AG09309 (cell line): Measurements from ENCODE around the gene PDLIM4.

Experiments used
- DNase-seq: peaks from one replicate; pipeline ENCODE4 v3.0.0-alpha.2; 2010; ENCODE audit warnings: low read depth
- H3K4me3 ChIP-seq: 2 replicates; pipeline ENCODE4 v1.5.1; 2011; ENCODE audit warnings: mild to moderate bottlenecking, low read depth, low read length, moderate library complexity; ENCODE audit not compliant: control insufficient read depth
- TF ChIP-seq, protein P1 (sequence below): IDR thresholded peaks from 2 replicates; pipeline ENCODE4 v1.5.1; 2011; ENCODE audit warnings: mild to moderate bottlenecking, low read depth, low read length, inconsistent platforms; ENCODE audit not compliant: insufficient read depth, control insufficient read depth; ENCODE audit errors: missing control alignments

PDLIM4 gene

DNA sequence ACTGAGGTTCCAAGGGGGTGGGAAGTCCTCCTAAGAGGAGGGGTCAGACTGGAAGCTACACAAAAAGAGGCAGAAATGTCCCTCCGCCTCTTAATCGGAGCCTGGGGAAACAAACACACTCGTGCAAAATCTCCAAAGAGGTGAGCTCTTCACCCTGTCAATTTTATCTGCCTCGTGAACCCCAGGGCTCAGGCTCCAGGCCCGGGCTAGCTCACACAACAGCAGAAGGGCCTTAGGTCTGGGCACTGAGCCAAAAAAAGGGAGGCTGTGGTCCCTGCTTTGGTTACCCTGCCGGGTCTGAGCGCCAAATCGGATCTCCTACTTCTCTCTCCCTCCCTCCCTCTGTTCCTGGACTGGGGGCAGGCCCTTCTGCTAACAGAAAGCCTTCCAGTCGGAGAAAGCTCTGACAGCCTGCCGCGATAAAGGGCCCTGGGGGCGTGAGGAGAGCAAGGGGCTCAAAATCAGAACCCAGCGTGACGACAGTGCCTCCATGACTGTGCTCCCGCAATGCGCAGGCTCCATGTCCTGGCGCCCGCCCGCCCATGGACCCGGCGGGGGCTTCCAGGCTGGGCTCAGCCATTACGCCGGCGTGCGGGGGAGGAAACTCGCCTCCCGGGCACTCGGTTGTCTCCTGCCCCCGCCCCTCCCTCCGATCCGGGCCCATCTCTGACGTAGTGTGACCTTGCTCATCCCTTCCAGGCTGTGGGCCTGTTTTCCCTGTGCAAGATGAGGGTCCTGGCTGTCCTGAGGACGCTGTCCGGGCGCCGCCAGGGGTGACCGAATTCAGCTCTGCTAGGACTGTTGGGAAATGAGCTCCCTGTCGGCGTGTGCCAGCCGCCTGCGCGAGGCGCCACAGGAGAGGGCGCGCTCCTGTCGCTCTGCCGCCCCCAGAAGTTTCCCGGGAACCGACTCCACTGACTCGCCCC, 35.8 kb downstream of the PDLIM4 start:
- TF ChIP-seq, protein P1, sequence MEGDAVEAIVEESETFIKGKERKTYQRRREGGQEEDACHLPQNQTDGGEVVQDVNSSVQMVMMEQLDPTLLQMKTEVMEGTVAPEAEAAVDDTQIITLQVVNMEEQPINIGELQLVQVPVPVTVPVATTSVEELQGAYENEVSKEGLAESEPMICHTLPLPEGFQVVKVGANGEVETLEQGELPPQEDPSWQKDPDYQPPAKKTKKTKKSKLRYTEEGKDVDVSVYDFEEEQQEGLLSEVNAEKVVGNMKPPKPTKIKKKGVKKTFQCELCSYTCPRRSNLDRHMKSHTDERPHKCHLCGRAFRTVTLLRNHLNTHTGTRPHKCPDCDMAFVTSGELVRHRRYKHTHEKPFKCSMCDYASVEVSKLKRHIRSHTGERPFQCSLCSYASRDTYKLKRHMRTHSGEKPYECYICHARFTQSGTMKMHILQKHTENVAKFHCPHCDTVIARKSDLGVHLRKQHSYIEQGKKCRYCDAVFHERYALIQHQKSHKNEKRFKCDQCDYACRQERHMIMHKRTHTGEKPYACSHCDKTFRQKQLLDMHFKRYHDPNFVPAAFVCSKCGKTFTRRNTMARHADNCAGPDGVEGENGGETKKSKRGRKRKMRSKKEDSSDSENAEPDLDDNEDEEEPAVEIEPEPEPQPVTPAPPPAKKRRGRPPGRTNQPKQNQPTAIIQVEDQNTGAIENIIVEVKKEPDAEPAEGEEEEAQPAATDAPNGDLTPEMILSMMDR = peak; percentile 25

DNA sequence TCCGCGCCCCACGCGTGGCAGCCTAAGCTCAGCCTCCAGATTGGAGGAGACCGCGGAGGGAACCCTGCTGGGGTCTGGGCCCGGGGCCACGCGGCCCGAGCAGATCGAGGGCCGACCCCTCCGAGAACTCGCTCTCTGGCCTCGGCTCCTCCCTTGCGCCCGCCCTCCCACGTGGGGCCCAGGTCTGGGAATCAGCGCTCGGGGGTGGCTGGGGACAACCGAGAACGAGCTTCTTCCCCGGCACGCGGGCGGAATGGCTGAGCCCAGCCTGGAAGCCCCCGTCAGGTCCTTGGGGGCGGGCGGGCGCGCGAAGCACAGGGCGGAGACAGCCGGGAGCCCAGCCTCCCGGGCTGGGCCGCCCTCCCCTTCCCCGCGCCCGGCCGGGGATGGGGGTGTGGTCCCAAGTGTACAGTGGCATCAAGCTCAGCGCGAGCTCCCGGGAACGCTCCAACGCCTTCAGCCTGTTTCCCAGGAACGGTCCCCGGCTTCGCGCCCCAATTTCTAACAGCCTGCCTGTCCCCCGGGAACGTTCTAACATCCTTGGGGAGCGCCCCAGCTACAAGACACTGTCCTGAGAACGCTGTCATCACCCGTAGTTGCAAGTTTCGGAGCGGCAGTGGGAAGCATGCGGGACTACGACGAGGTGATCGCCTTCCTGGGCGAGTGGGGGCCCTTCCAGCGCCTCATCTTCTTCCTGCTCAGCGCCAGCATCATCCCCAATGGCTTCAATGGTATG, 36.7 kb downstream of the PDLIM4 start, which contains the start of gene SLC22A4:
Gene SLC22A4 (plus strand): TSS at position 403 of the 736 bp plus-strand sequence. CDS start 223 bp downstream, at position 626.
- peak; percentile 68 for DNase-seq
- TF ChIP-seq, protein P1 = no peak
- H3K4me3 ChIP-seq = peak within 1 kb of the TSS; percentile 92

More for the DNA sequence above, 35.8 kb downstream of the PDLIM4 start:
- H3K4me3 ChIP-seq = peak overlapping the region; percentile 92
- DNase-seq = no peak

DNA sequence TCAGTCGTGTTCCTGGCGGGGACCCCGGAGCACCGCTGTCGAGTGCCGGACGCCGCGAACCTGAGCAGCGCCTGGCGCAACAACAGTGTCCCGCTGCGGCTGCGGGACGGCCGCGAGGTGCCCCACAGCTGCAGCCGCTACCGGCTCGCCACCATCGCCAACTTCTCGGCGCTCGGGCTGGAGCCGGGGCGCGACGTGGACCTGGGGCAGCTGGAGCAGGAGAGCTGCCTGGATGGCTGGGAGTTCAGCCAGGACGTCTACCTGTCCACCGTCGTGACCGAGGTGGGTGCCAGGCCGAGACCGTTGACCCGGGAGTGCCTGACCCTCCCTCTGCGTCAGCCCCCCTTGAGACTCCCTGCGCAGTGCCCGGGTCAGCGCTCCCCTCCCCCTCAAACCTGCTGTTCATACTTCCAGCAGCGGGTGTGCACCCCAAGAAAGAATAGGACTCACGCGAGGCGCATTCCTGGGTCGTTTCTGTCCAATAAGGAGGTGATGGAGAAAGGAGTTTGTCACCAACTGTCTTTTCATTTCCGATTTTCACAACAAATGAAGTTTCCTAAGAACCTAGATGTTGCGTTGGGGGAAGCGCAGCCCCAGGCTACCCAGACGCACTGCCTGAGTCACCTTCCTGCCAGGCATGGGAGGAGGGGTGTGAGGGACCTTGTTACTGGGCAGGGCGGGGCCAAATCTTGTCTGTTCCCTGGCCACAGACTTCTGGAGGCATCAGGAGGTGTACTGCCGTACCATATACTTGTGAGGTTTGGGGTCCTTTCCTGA, 37.4 kb downstream of the PDLIM4 start:
- DNase-seq = peak; percentile 69
- H3K4me3 ChIP-seq = peak overlapping the region; percentile 92
- TF ChIP-seq, protein P1 = no peak

DNA sequence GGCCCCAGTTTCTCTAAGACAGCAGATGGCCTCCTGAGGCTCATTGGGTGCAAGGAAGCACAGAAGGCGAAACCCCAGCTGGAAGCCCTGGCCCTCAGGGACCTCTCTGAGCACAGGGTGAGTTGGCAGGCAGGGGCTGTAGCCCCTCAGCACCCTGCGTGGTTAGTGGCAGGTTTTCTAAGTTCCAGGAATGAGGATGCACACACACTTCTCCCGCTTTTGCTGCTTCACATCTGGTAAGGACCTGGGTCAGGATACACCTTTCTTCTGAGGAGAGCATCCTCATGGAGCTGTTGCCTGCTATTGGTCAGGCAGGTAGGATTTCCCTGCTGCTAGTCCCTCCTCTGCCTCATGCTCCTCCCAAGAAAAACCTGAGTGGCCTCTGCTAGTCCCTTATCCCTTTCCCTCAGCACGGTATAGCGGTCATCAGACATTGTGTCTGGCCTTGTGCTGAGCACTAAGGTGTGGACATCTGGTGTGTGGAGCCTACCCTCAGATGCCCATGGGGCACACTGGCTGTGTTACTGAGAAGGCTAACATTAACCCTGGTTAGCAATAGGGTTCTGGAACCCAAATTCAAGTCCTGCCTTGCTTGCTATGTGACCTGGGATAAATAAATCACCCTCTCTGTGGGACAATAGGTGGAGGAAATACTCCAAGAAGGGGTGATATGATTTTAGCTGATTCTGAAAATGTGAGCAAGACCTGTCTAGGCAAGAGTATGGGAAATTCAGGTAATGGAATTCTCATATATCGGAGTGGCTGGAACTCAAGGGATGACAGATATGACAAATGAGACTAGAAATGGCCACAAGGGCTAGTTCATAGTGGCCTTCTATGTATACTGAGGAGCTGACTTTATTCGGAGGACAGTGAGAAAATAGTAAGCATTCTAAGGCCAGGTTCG, 38.3 kb downstream of the PDLIM4 start:
- TF ChIP-seq, protein P1 = no peak
- peak overlapping the region; percentile 92 for H3K4me3 ChIP-seq
- DNase-seq = no peak

DNA sequence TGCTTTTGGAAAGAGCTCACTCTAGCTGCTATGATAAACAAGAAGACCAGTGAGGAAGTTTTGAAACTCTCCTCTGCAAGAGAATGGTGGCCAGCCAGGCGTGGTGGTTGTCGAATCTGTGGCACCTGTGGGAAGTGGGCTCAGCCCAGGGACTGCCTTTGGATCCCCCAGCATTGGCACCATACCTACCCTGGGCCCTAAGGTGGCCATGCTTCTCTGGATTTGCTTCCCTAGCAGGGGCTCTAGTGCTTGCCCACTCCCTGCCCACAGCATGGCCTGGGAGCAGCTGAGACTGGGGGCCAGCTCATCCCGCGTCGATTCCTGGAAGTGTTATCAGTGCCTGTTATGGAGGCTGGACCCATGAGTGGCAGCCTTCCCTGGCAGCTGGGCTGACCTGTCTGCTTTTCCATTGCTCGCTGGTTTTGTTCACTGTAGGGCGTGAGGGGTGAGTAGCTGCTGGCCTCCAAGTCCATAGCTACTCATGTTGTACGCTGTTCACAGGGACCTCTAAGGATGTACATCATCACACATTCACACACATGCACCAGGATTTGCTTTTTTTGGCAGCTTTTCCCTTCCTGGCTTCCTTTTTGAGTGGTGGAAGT, 39.0 kb downstream of the PDLIM4 start:
- DNase-seq = no peak
- H3K4me3 ChIP-seq = no peak overlapping the region
- TF ChIP-seq, protein P1 = no peak
